ENCODE results near the gene RNF169. TPM values are rescaled to one million over a fixed set of nuclear protein-coding genes. Genes with fewer than 3 reads are reported as not detected.

RNF169 gene
- total RNA-seq, 3 donors from 2014 or later: 12.5 to 22.0 (median 14.0) TPM

- DNase-seq: no peak
These were observed 42.9 kb downstream of the RNF169 start for GRCh38 chr11:74791333-74792100.

GRCh38 chr11:74806267-74806666 lies 57.6 kb downstream of the RNF169 start:
- Histone ChIP-seq H3K4me3 (no peak overlapping the region), H3K4me1 (ENCODE audit: low read depth) (no peaks in the 10 kb centered on the region), H3K9me3 (no peaks in the 10 kb centered on the region), H3K36me3 (ENCODE audit: low read depth) (no peaks in the 10 kb centered on the region)
- intact Hi-C loops (cut with DNase I, micrococcal nuclease): no loop called here
- DNase-seq: no peak
- TF ChIP-seq CTCF (IDR thresholded peaks at IDR 0.05): no peak
- no peak for ATAC-seq

More at GRCh38 chr11:74791333-74792100, 42.9 kb downstream of the RNF169 start:
- Histone ChIP-seq H3K9me3 (no peaks in the 10 kb centered on the region), H3K36me3 (ENCODE audit: low read depth) (no peaks in the 10 kb centered on the region), H3K4me3 (no peak overlapping the region), H3K4me1 (ENCODE audit: low read depth) (no peaks in the 10 kb centered on the region)
- intact Hi-C loops (cut with DNase I, micrococcal nuclease): no loop called here
- no peak for TF ChIP-seq CTCF (IDR thresholded peaks at IDR 0.05)
- ATAC-seq: no peak

GRCh38 chr11:74809801-74810200 lies 61.2 kb downstream of the RNF169 start:
- intact Hi-C loops (cut with DNase I, micrococcal nuclease): no loop called here
- H3K9me3 ChIP-seq: no peaks in the 10 kb centered on the region
- ATAC-seq: no peak

GRCh38 chr11:74815966-74816365 lies 67.3 kb downstream of the RNF169 start:
- no peaks in the 10 kb centered on the region for H3K36me3 ChIP-seq (ENCODE audit: low read depth)
- intact Hi-C loops (cut with DNase I, micrococcal nuclease): no loop called here
- ATAC-seq (no peak), DNase-seq (no peak)
- no peak for TF ChIP-seq CTCF (IDR thresholded peaks at IDR 0.05)
- H3K9me3 ChIP-seq: no peaks in the 10 kb centered on the region
- H3K4me3 ChIP-seq: no peak overlapping the region
- no peaks in the 10 kb centered on the region for H3K4me1 ChIP-seq (ENCODE audit: low read depth)

More at GRCh38 chr11:74809801-74810200, 61.2 kb downstream of the RNF169 start:
- DNase-seq: no peak
- Histone ChIP-seq H3K36me3 (ENCODE audit: low read depth) (no peaks in the 10 kb centered on the region), H3K4me3 (no peak overlapping the region), H3K4me1 (ENCODE audit: low read depth) (no peaks in the 10 kb centered on the region)
- no peak for TF ChIP-seq CTCF (IDR thresholded peaks at IDR 0.05)

GRCh38 chr11:74816664-74817063 lies 68.0 kb downstream of the RNF169 start:
- Histone ChIP-seq H3K4me1 (ENCODE audit: low read depth) (no peaks in the 10 kb centered on the region), H3K4me3 (no peak overlapping the region), H3K36me3 (ENCODE audit: low read depth) (no peaks in the 10 kb centered on the region), H3K9me3 (no peaks in the 10 kb centered on the region)
- DNase-seq (no peak), ATAC-seq (no peak)
- no peak for TF ChIP-seq CTCF (IDR thresholded peaks at IDR 0.05)
- intact Hi-C loops (cut with DNase I, micrococcal nuclease): no loop called here

Data from mucosa of descending colon (tissue), 3 donors.